Cortex of kidney (tissue), 1 donor: ENCODE measurements around the gene POLE3.
A peak's percentile ranks its signal among the peaks of the same experiment; 100 is the strongest.
"Not testable (repeated sequence)": the region's sequence is repeated elsewhere in the genome, so short reads cannot be mapped to it uniquely, and the experiment has no call there.

ENCODE experiments used
- DNase-seq: peaks from one replicate; lab custom pipeline; 2025; lab: John Stamatoyannopoulos, UW

The POLE3 gene

GRCh38 chr9:113403646-113404045 lies 6.8 kb downstream of the POLE3 start:
- DNase-seq: no peak

- DNase-seq: peak; percentile 76
Measured at GRCh38 chr9:113401027-113401792, 9.3 kb downstream of the POLE3 start, which contains the start of gene ALAD. Gene ALAD (minus strand): TSS chr9:113401284. CDS start chr9:113393559, 7,725 bp downstream.

GRCh38 chr9:113399646-113400200 lies 10.8 kb downstream of the POLE3 start:
- DNase-seq: no peak

- DNase-seq: no peak
Measured at GRCh38 chr9:113398796-113399195, 11.7 kb downstream of the POLE3 start.

GRCh38 chr9:113397203-113397631 lies 13.3 kb downstream of the POLE3 start:
- no peak for DNase-seq

- no peak for DNase-seq
Measured at GRCh38 chr9:113395000-113395861, 15.2 kb downstream of the POLE3 start.

GRCh38 chr9:113393281-113393680 lies 17.2 kb downstream of the POLE3 start:
- no peak for DNase-seq

- DNase-seq: no peak
Measured at GRCh38 chr9:113391917-113392316, 18.6 kb downstream of the POLE3 start.

GRCh38 chr9:113390192-113390960 lies 20.1 kb downstream of the POLE3 start:
- DNase-seq: no peak

GRCh38 chr9:113389451-113389850 lies 21.0 kb downstream of the POLE3 start:
- no peak for DNase-seq

- no peak for DNase-seq
Measured at GRCh38 chr9:113388833-113389232, 21.6 kb downstream of the POLE3 start.

- no peak for DNase-seq
Measured at GRCh38 chr9:113387560-113388230, 22.8 kb downstream of the POLE3 start.

GRCh38 chr9:113386571-113387393 lies 23.7 kb downstream of the POLE3 start:
- DNase-seq: no peak

GRCh38 chr9:113381909-113382411 lies 28.5 kb downstream of the POLE3 start:
- no peak for DNase-seq

- DNase-seq: not testable (repeated sequence)
Measured at GRCh38 chr9:113381441-113381840, 29.0 kb downstream of the POLE3 start.

GRCh38 chr9:113380869-113381378 lies 29.6 kb downstream of the POLE3 start:
- no peak for DNase-seq

- DNase-seq: not testable (repeated sequence)
Measured at GRCh38 chr9:113379829-113380210, 30.7 kb downstream of the POLE3 start.

GRCh38 chr9:113379094-113379828 lies 31.2 kb downstream of the POLE3 start:
- not testable (repeated sequence) for DNase-seq
